IMR-90 (cell line): ENCODE data around the gene ACTR2. TPM values are rescaled to one million over a fixed set of nuclear protein-coding genes. Genes with fewer than 3 reads are reported as not detected.

Experiments used
- ATAC-seq: fragments of 200-7000 bp; cut with Tn5 transposase; 2 replicates; pipeline ENCODE4 v1.9.1; 2020; ENCODE audit warnings: low read depth, mild to moderate bottlenecking, moderate library complexity
- BruUV-seq: library from RNA; stranded (reverse); fragments of 400-500 nt; replicated peaks from 2 replicates; lab custom pipeline; 2021; lab: Mats Ljungman, UMichigan
- CTCF ChIA-PET: fragments of 300-600 bp; formaldehyde crosslinking; extraction: SDS; loops from one replicate; lab custom pipeline; 2021; ENCODE audit warnings: antibody characterized with exemption; lab: Yijun Ruan, JAX
- POLR2A ChIA-PET: fragments of 300-600 bp; sonication (Branson Sonifier 250); formaldehyde crosslinking; loops from one replicate; lab custom pipeline; 2022; ENCODE audit warnings: antibody characterized with exemption; ENCODE audit not compliant: unreplicated experiment; lab: Charles Lee
- DNase-seq: peaks from one replicate; pipeline ENCODE4 v3.0.0; 2013
- H2AFZ ChIP-seq: replicated peaks from 2 replicates; pipeline ENCODE3; 2013; ENCODE audit warnings: low read length, mild to moderate bottlenecking; ENCODE audit not compliant: poor library complexity
- H2AK5ac ChIP-seq: 2 replicates; pipeline ENCODE4 v1.6.1; 2013; ENCODE audit warnings: low read depth, low read length, inconsistent platforms
- H2AK9ac ChIP-seq: replicated peaks from 2 replicates; pipeline ENCODE3; 2013; ENCODE audit warnings: mild to moderate bottlenecking, low read depth, low read length, moderate library complexity; ENCODE audit not compliant: poor library complexity
- H2BK120ac ChIP-seq: 2 replicates; pipeline ENCODE4 v1.6.1; 2013; ENCODE audit warnings: low read depth, low read length, inconsistent platforms
- H2BK15ac ChIP-seq: 3 replicates; pipeline ENCODE4 v1.6.1; 2013; ENCODE audit warnings: low read depth, low read length, inconsistent platforms
- H2BK20ac ChIP-seq: 2 replicates; pipeline ENCODE4 v1.6.1; 2013; ENCODE audit warnings: low read depth, mild to moderate bottlenecking, inconsistent platforms, low read length, moderate library complexity
- H2BK5ac ChIP-seq: 2 replicates; pipeline ENCODE4 v1.6.1; 2013; ENCODE audit warnings: mild to moderate bottlenecking, low read depth, low read length, inconsistent platforms; ENCODE audit not compliant: poor library complexity, severe bottlenecking
- H3K14ac ChIP-seq: replicated peaks from 2 replicates; pipeline ENCODE4 v1.6.1; 2013; ENCODE audit warnings: low read depth, low read length, inconsistent platforms
- H3K18ac ChIP-seq: 2 replicates; pipeline ENCODE4 v1.6.1; 2013; ENCODE audit warnings: low read depth, low read length, control low read depth
- H3K23ac ChIP-seq: 2 replicates; pipeline ENCODE4 v1.6.1; 2013; ENCODE audit warnings: low read depth, low read length, inconsistent platforms
- H3K27ac ChIP-seq: 2 replicates; pipeline ENCODE4 v1.5.1; 2013; ENCODE audit warnings: mild to moderate bottlenecking, control low read depth, low read length; ENCODE audit not compliant: insufficient read depth
- H3K27me3 ChIP-seq: 2 replicates; pipeline ENCODE4 v1.6.1; 2013; ENCODE audit warnings: low read length; ENCODE audit not compliant: control insufficient read depth, insufficient read depth
- H3K36me3 ChIP-seq: 2 replicates; pipeline ENCODE4 v1.6.1; 2013; ENCODE audit warnings: low read length, mixed read lengths; ENCODE audit not compliant: control insufficient read depth, insufficient read depth
- H3K4ac ChIP-seq: 2 replicates; pipeline ENCODE4 v1.6.1; 2013; ENCODE audit warnings: low read depth, low read length, inconsistent platforms
- H3K4me1 ChIP-seq: 2 replicates; pipeline ENCODE4 v1.6.1; 2013; ENCODE audit warnings: low read length, mixed read lengths; ENCODE audit not compliant: control insufficient read depth, insufficient read depth
- H3K4me2 ChIP-seq: 2 replicates; pipeline ENCODE4 v1.6.1; 2013; ENCODE audit warnings: low read depth, mild to moderate bottlenecking, control low read depth, low read length, moderate library complexity
- H3K4me3 ChIP-seq: 2 replicates; pipeline ENCODE4 v1.5.1; 2013; ENCODE audit warnings: low read depth, mild to moderate bottlenecking, control low read depth, low read length, moderate library complexity; ENCODE audit not compliant: insufficient read depth
- H3K56ac ChIP-seq: 2 replicates; pipeline ENCODE4 v1.6.1; 2013; ENCODE audit warnings: low read length, inconsistent platforms; ENCODE audit not compliant: insufficient read depth; ENCODE audit errors: extremely low read depth
- H3K79me1 ChIP-seq, 2 experiments: 2 replicates each; pipeline ENCODE4 v1.6.1; 2013; ENCODE audit warnings: low read length in 2 of 2, inconsistent platforms in 1 of 2, low read depth in 1 of 2
- H3K9ac ChIP-seq: 2 replicates; pipeline ENCODE4 v1.6.1; 2013; ENCODE audit warnings: low read depth, low read length, control low read depth
- H3K9me1 ChIP-seq: 2 replicates; pipeline ENCODE4 v1.6.1; 2013; ENCODE audit warnings: low read length, inconsistent platforms; ENCODE audit not compliant: insufficient read depth
- H3K9me3 ChIP-seq: 2 replicates; pipeline ENCODE4 v1.6.1; 2013; ENCODE audit warnings: low read length; ENCODE audit not compliant: control insufficient read depth, insufficient read depth
- H4K20me1 ChIP-seq: 2 replicates; pipeline ENCODE4 v1.6.1; 2013; ENCODE audit warnings: low read length, inconsistent platforms; ENCODE audit not compliant: insufficient read depth
- H4K5ac ChIP-seq: 2 replicates; pipeline ENCODE4 v1.6.1; 2013; ENCODE audit warnings: mild to moderate bottlenecking, low read depth, low read length, control low read depth
- H4K8ac ChIP-seq, 2 experiments: 2 replicates each; pipeline ENCODE4 v1.6.1; 2013; ENCODE audit warnings: low read depth in 2 of 2, low read length in 2 of 2, control low read depth in 1 of 2, inconsistent platforms in 1 of 2
- H4K91ac ChIP-seq: 2 replicates; pipeline ENCODE4 v1.6.1; 2013; ENCODE audit warnings: low read depth, low read length, inconsistent platforms; ENCODE audit not compliant: insufficient read depth
- MAZ ChIP-seq: IDR thresholded peaks from 2 replicates; pipeline ENCODE4 v1.6.1; 2012; ENCODE audit warnings: low read depth, mild to moderate bottlenecking, low read length, improper control_type of control experiment, moderate library complexity, borderline replicate concordance
- POLR2A ChIP-seq: IDR thresholded peaks from 2 replicates; pipeline ENCODE4 v1.6.1; 2012; ENCODE audit warnings: mild to moderate bottlenecking, low read depth, low read length
- RAD21 ChIP-seq: IDR thresholded peaks from 2 replicates; pipeline ENCODE4 v1.6.1; 2012; ENCODE audit warnings: low read length, improper control_type of control experiment
- RFX5 ChIP-seq: IDR thresholded peaks from 2 replicates; pipeline ENCODE4 v1.8.0; 2012; ENCODE audit warnings: low read depth, mild to moderate bottlenecking, low read length, moderate library complexity
- dilution Hi-C: fragments of 300-500 bp; cut with HindIII; formaldehyde crosslinking; loops from one replicate; pipeline ENCODE4 v1.14.3; 2018; ENCODE audit warnings: low sequenced_read_pairs; ENCODE audit not compliant: unreplicated experiment
- in situ Hi-C: fragments of 300-500 bp; cut with MboI; formaldehyde crosslinking; loops from 3 replicates; pipeline ENCODE4 v1.14.3; 2019; ENCODE audit warnings: low sequenced_read_pairs, inconsistent platforms, mixed read lengths
- intact Hi-C: fragments of 100-400 bp; cut with micrococcal nuclease; formaldehyde crosslinking; loops from 2 replicates; pipeline ENCODE4 v1.10.0; 2022
- polyA plus RNA-seq, 3 experiments: library from polyadenylated mRNA; depleted of rRNA; stranded (reverse); fragments of >200 nt; gene quantifications; 2 replicates each; pipeline ENCODE4 v1.2.3, GENCODE V29; 2012; ENCODE audit warnings: low replicate concordance in 1 of 3
- total RNA-seq: library from RNA; depleted of rRNA; stranded (reverse); fragments of >200 nt; gene quantifications from 2 replicates; pipeline ENCODE4 v1.2.3, GENCODE V29; 2012

ACTR2 gene
- total and polyA plus RNA-seq, 2 of the 4 experiments (the other 2 are of a cell fraction), result 141 to 205 TPM

GRCh38 chr2:65264821-65265670 lies 37.4 kb downstream of the ACTR2 start (continued):
- TF ChIP-seq RAD21, result peak; percentile 87
- TF ChIP-seq RFX5, result no peak

GRCh38 chr2:65265671-65266045 lies 38.0 kb downstream of the ACTR2 start:
- no peak overlapping the region for H3K56ac ChIP-seq
- no peak overlapping the region for H2AK5ac ChIP-seq
- H3K18ac ChIP-seq, result no peak overlapping the region
- H3K23ac ChIP-seq, result no peak overlapping the region
- H3K36me3 ChIP-seq, result peaks cover 21% of the 10 kb centered on the region
- H2AFZ ChIP-seq, result no peak overlapping the region
- no peak overlapping the region for H3K14ac ChIP-seq
- no peaks in the 10 kb centered on the region for H3K27me3 ChIP-seq
- H3K79me1 ChIP-seq, result peaks cover 21 to 53% of the 10 kb centered on the region in 2 experiments
- DNase-seq (no peak), ATAC-seq (no peak)
- no peak overlapping the region for H3K27ac ChIP-seq
- no peaks in the 10 kb centered on the region for H3K9me3 ChIP-seq
- intact Hi-C loops, result loop anchor here (1.0 kb wide), 4 partner anchors 167 to 308 kb away; partner anchors contain the start of gene SPRED2
- H4K5ac ChIP-seq, result no peak overlapping the region
- peaks cover 8% of the 10 kb centered on the region for H3K4me1 ChIP-seq
- no TSS peak for BruUV-seq
- no peak overlapping the region for H2BK5ac ChIP-seq
- no peak overlapping the region for H2BK15ac ChIP-seq
- CTCF ChIA-PET, result interaction anchor here (0.6 to 2.5 kb wide), 8 partner anchors 10 to 308 kb away, joined by 3 to 6 read pairs (median 5); no protein-coding TSS in a partner anchor
- peaks cover 47% of the 10 kb centered on the region for H4K20me1 ChIP-seq
- H2BK120ac ChIP-seq, result no peak overlapping the region
- TF ChIP-seq MAZ, result no peak
- TF ChIP-seq POLR2A, result 0 out of 2 replicates have a peak, but pooled peaks have one; percentile 5
- no peak overlapping the region for H3K4ac ChIP-seq
- H4K91ac ChIP-seq, result no peak overlapping the region
- peaks cover 6% of the 10 kb centered on the region; the same call in 1 of the 2 replicates for H3K9me1 ChIP-seq
- in situ Hi-C loops, result loop anchor here (5.0 kb wide), 2 partner anchors 162 to 282 kb away; no protein-coding TSS in a partner anchor
- no peak overlapping the region for H3K4me2 ChIP-seq
- no peak overlapping the region for H3K4me3 ChIP-seq
- POLR2A ChIA-PET, result no interaction called here
- no peak overlapping the region for H2AK9ac ChIP-seq
- H4K8ac ChIP-seq, result no peak overlapping the region
- dilution Hi-C loops, result no loop called here
- H3K9ac ChIP-seq, result no peak overlapping the region
- no peak overlapping the region for H2BK20ac ChIP-seq
